HepG2 (cell line): ENCODE data around the gene ZNF225. TPM values are rescaled to one million over a fixed set of nuclear protein-coding genes. Genes with fewer than 3 reads are reported as not detected.

Experiments used
- AGO1 ChIP-seq: fragments of 200-400 bp; formaldehyde crosslinking; IDR thresholded peaks from 2 replicates; pipeline ENCODE4 v1.6.1; 2017; ENCODE audit warnings: mild to moderate bottlenecking, low read depth, low read length, moderate library complexity; ENCODE audit not compliant: poor library complexity, severe bottlenecking
- EP300 ChIP-seq, 3 experiments: sonication (generic) in 1 of 3; formaldehyde crosslinking in 1 of 3; IDR thresholded peaks; 2 replicates each; pipeline versions ENCODE4 v1.5.1 to v1.6.1; 2011 to 2020; ENCODE audit warnings: low read depth in 2 of 3, low read length in 2 of 3, borderline replicate concordance in 1 of 3, improper control_type of control experiment in 1 of 3, mild to moderate bottlenecking in 1 of 3, missing genetic modification reagents in 1 of 3, moderate library complexity in 1 of 3
- JUND ChIP-seq: sonication (generic); formaldehyde crosslinking; IDR thresholded peaks from 2 replicates; pipeline ENCODE4 v1.8.0; 2022; ENCODE audit warnings: mild to moderate bottlenecking, missing genetic modification reagents
- KDM4B ChIP-seq: sonication (generic); formaldehyde crosslinking; IDR thresholded peaks from 2 replicates; pipeline ENCODE4 v1.4.0; 2020; ENCODE audit warnings: missing genetic modification reagents
- ZNF337 ChIP-seq: sonication (generic); formaldehyde crosslinking; IDR thresholded peaks from 2 replicates; pipeline ENCODE4 v1.5.1; 2020; ENCODE audit warnings: missing genetic modification reagents, low read depth, mild to moderate bottlenecking, borderline replicate concordance
- polyA plus RNA-seq, 8 experiments: library from polyadenylated mRNA; depleted of rRNA in 3 of 8; stranded (reverse) in 7 of 8; unstranded in 1 of 8; fragments of >200 nt; fragmentation: Illumina TruSeq in 4 of 8; extraction: Trizol in 4 of 8; gene quantifications; 2 replicates each; pipeline versions ENCODE4 v1.2.1 to v1.2.3, GENCODE V29; 2011 to 2016; ENCODE audit warnings: low read depth in 4 of 8, missing spikeins in 1 of 8, mixed read lengths in 1 of 8; ENCODE audit not compliant: insufficient read depth in 1 of 8
- total RNA-seq, 5 experiments: library from RNA; depleted of rRNA; stranded (reverse); fragments of >200 nt; fragmentation: Illumina TruSeq; extraction: Trizol; gene quantifications; 2 replicates each; pipeline ENCODE4 v1.2.3, GENCODE V29; 2016; ENCODE audit warnings: low read depth in 1 of 5
- TF ChIP-seq, protein P1 (sequence below): sonication (generic); formaldehyde crosslinking; conservative IDR thresholded peaks from 2 replicates; pipeline ENCODE4 v1.8.0; 2022; ENCODE audit warnings: low read depth, missing genetic modification reagents
- TF ChIP-seq, protein P2 (sequence below): sonication (generic); formaldehyde crosslinking; IDR thresholded peaks from 2 replicates; pipeline ENCODE4 v1.9.0; 2021; ENCODE audit warnings: missing genetic modification reagents, borderline replicate concordance
- TF ChIP-seq, protein P3 (sequence below): IDR thresholded peaks from 2 replicates; pipeline ENCODE4 v1.6.1; 2016; ENCODE audit warnings: low read depth, control low read depth
- TF ChIP-seq, protein P4 (sequence below): sonication (generic); formaldehyde crosslinking; IDR thresholded peaks from 2 replicates; pipeline ENCODE4 v1.5.0; 2020; ENCODE audit warnings: mild to moderate bottlenecking, missing genetic modification reagents
- TF ChIP-seq, protein P5 (sequence below), 2 experiments: sonication (generic) in 1 of 2; formaldehyde crosslinking in 1 of 2; IDR thresholded peaks; 2 replicates each; pipeline versions ENCODE4 v1.5.1 to v1.6.1; 2011 to 2020; ENCODE audit warnings: borderline replicate concordance in 1 of 2, low read depth in 1 of 2, low read length in 1 of 2, mild to moderate bottlenecking in 1 of 2, missing genetic modification reagents in 1 of 2, moderate library complexity in 1 of 2
- TF ChIP-seq, protein P6 (sequence below): sonication (generic); formaldehyde crosslinking; IDR thresholded peaks from 2 replicates; pipeline ENCODE4 v1.8.1; 2022; ENCODE audit warnings: low read depth, mild to moderate bottlenecking, missing genetic modification reagents

ZNF225 gene
- total and polyA plus RNA-seq, 2 of the 13 experiments (the other 11 are each of a cell fraction or from before 2014, with no cell fraction given): 0.87 to 3.3 TPM

DNA sequence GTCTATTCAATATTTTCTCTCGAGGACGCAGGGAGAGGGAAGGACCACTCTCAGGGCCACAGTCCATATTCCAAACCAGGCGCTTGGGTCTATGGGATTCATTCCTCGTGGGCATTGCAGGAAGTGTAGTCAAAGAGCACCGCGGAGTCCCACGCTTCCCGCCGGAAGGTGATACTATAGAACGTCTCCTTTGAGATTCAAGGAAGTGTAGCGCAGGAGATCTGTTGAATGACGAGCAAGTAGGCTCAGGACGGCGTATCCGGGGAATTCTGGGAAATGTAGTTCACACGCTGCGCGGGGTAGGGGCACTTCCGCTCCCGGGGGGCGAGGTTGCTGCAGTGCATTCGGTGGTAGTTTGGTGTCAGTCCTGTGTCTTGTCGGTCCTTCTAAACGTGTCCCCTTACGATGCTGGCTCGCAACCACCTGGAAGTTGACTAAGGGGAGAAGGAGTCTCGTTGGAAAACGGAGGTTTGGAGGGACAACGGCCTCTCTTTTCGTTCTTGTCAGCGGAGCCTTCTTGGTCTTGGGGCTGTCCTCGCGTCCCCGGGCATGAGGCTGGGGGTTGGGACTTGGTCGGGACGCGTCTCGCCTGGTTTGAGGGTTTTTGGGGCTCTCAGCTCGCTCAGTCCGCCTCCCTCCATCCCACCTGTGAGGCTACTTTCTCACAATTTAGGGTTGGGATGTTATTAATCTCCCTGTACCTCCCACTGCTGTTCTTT, 41.2 kb upstream of the ZNF225 start, which contains the start of gene ZNF284 (continued):
- TF ChIP-seq, protein P1, sequence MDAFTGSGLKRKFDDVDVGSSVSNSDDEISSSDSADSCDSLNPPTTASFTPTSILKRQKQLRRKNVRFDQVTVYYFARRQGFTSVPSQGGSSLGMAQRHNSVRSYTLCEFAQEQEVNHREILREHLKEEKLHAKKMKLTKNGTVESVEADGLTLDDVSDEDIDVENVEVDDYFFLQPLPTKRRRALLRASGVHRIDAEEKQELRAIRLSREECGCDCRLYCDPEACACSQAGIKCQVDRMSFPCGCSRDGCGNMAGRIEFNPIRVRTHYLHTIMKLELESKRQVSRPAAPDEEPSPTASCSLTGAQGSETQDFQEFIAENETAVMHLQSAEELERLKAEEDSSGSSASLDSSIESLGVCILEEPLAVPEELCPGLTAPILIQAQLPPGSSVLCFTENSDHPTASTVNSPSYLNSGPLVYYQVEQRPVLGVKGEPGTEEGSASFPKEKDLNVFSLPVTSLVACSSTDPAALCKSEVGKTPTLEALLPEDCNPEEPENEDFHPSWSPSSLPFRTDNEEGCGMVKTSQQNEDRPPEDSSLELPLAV (CRISPR knock-in tag): no peak
- TF ChIP-seq, protein P2, sequence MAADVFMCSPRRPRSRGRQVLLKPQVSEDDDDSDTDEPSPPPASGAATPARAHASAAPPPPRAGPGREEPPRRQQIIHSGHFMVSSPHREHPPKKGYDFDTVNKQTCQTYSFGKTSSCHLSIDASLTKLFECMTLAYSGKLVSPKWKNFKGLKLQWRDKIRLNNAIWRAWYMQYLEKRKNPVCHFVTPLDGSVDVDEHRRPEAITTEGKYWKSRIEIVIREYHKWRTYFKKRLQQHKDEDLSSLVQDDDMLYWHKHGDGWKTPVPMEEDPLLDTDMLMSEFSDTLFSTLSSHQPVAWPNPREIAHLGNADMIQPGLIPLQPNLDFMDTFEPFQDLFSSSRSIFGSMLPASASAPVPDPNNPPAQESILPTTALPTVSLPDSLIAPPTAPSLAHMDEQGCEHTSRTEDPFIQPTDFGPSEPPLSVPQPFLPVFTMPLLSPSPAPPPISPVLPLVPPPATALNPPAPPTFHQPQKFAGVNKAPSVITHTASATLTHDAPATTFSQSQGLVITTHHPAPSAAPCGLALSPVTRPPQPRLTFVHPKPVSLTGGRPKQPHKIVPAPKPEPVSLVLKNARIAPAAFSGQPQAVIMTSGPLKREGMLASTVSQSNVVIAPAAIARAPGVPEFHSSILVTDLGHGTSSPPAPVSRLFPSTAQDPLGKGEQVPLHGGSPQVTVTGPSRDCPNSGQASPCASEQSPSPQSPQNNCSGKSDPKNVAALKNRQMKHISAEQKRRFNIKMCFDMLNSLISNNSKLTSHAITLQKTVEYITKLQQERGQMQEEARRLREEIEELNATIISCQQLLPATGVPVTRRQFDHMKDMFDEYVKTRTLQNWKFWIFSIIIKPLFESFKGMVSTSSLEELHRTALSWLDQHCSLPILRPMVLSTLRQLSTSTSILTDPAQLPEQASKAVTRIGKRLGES (CRISPR knock-in tag): no peak
- 0 out of 2 replicates have a peak, but pooled peaks have one; percentile 17 for TF ChIP-seq JUND (CRISPR knock-in tag)
- TF ChIP-seq, protein P3, sequence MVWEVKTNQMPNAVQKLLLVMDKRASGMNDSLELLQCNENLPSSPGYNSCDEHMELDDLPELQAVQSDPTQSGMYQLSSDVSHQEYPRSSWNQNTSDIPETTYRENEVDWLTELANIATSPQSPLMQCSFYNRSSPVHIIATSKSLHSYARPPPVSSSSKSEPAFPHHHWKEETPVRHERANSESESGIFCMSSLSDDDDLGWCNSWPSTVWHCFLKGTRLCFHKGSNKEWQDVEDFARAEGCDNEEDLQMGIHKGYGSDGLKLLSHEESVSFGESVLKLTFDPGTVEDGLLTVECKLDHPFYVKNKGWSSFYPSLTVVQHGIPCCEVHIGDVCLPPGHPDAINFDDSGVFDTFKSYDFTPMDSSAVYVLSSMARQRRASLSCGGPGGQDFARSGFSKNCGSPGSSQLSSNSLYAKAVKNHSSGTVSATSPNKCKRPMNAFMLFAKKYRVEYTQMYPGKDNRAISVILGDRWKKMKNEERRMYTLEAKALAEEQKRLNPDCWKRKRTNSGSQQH (CRISPR knock-in tag): no peak
- no peak for TF ChIP-seq AGO1
- TF ChIP-seq, protein P4, sequence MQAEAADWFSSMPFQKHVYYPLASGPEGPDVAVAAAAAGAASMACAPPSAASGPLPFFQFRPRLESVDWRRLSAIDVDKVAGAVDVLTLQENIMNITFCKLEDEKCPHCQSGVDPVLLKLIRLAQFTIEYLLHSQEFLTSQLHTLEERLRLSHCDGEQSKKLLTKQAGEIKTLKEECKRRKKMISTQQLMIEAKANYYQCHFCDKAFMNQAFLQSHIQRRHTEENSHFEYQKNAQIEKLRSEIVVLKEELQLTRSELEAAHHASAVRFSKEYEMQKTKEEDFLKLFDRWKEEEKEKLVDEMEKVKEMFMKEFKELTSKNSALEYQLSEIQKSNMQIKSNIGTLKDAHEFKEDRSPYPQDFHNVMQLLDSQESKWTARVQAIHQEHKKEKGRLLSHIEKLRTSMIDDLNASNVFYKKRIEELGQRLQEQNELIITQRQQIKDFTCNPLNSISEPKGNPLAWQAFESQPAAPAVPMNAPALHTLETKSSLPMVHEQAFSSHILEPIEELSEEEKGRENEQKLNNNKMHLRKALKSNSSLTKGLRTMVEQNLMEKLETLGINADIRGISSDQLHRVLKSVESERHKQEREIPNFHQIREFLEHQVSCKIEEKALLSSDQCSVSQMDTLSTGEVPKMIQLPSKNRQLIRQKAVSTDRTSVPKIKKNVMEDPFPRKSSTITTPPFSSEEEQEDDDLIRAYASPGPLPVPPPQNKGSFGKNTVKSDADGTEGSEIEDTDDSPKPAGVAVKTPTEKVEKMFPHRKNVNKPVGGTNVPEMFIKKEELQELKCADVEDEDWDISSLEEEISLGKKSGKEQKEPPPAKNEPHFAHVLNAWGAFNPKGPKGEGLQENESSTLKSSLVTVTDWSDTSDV (CRISPR knock-in tag): no peak
- TF ChIP-seq EP300 (IDR thresholded peaks at IDR 0.05; ENCODE audit: low read depth in 2 of 2, low read length in 2 of 2): no peak
- TF ChIP-seq EP300 (CRISPR knock-in tag; IDR thresholded peaks at IDR 0.05; ENCODE audit: borderline replicate concordance): no peak
- TF ChIP-seq, protein P5, sequence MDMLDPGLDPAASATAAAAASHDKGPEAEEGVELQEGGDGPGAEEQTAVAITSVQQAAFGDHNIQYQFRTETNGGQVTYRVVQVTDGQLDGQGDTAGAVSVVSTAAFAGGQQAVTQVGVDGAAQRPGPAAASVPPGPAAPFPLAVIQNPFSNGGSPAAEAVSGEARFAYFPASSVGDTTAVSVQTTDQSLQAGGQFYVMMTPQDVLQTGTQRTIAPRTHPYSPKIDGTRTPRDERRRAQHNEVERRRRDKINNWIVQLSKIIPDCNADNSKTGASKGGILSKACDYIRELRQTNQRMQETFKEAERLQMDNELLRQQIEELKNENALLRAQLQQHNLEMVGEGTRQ (IDR thresholded peaks at IDR 0.05; ENCODE audit: low read depth, low read length): no peak
- TF ChIP-seq, protein P5 (CRISPR knock-in tag; IDR thresholded peaks at IDR 0.05; ENCODE audit: borderline replicate concordance): no peak
- TF ChIP-seq, protein P6, sequence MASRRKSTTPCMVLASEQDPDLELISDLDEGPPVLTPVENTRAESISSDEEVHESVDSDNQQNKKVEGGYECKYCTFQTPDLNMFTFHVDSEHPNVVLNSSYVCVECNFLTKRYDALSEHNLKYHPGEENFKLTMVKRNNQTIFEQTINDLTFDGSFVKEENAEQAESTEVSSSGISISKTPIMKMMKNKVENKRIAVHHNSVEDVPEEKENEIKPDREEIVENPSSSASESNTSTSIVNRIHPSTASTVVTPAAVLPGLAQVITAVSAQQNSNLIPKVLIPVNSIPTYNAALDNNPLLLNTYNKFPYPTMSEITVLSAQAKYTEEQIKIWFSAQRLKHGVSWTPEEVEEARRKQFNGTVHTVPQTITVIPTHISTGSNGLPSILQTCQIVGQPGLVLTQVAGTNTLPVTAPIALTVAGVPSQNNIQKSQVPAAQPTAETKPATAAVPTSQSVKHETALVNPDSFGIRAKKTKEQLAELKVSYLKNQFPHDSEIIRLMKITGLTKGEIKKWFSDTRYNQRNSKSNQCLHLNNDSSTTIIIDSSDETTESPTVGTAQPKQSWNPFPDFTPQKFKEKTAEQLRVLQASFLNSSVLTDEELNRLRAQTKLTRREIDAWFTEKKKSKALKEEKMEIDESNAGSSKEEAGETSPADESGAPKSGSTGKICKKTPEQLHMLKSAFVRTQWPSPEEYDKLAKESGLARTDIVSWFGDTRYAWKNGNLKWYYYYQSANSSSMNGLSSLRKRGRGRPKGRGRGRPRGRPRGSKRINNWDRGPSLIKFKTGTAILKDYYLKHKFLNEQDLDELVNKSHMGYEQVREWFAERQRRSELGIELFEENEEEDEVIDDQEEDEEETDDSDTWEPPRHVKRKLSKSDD: no peak
- TF ChIP-seq KDM4B (CRISPR knock-in tag): 0 out of 2 replicates have a peak, but pooled peaks have one; percentile 34
- no peak for TF ChIP-seq ZNF337 (CRISPR knock-in tag)
